Endothelial cell of umbilical vein (primary cell): Measurements from ENCODE around the gene USH2A. TPM values are rescaled to one million over a fixed set of nuclear protein-coding genes. Genes with fewer than 3 reads are reported as not detected.

ENCODE experiments used
- BruUV-seq: library from RNA; stranded (reverse); fragments of 400-500 nt; replicated peaks from 2 replicates; lab custom pipeline; 2021; lab: Mats Ljungman, UMichigan
- CTCF ChIA-PET: fragments of 300-600, 350-600 bp; sonication (Branson Sonifier 250); formaldehyde crosslinking; loops from one replicate; lab custom pipeline; 2021; ENCODE audit warnings: antibody characterized with exemption, inconsistent platforms; lab: Charles Lee
- POLR2A ChIA-PET: fragments of 300-600, 350-600 bp; sonication (Branson Sonifier 250); formaldehyde crosslinking; loops from one replicate; lab custom pipeline; 2021; ENCODE audit warnings: antibody characterized with exemption, inconsistent platforms; lab: Charles Lee
- DNase-seq: peaks from one replicate; pipeline ENCODE4 v3.0.0-alpha.2; 2011; ENCODE audit warnings: low read depth, low spot score
- FAIRE-seq: peaks from 2 replicates; lab custom pipeline; 2011; peaks lifted over from hg19 to GRCh38; lab: Jason Lieb, UNC
- H2AFZ ChIP-seq: 2 replicates; pipeline ENCODE4 v1.6.0; 2012; ENCODE audit warnings: low read depth, low read length, control low read depth, inconsistent platforms
- H3K27ac ChIP-seq: 2 replicates; pipeline ENCODE4 v1.5.1; 2011; ENCODE audit warnings: low read depth, mild to moderate bottlenecking, control low read depth, low read length, moderate library complexity; ENCODE audit not compliant: insufficient read depth
- H3K27me3 ChIP-seq, 2 experiments: 2 replicates each; pipeline versions ENCODE4 v1.6.0 to v1.6.1; 2011; ENCODE audit warnings: low read length in 2 of 2, mixed read lengths in 1 of 2; ENCODE audit not compliant: control insufficient read depth in 2 of 2, insufficient read depth in 2 of 2
- H3K36me3 ChIP-seq, 2 experiments: 2 replicates in 1 of 2; 3 replicates in 1 of 2; pipeline ENCODE4 v1.5.1; 2011; ENCODE audit warnings: low read length in 2 of 2, mild to moderate bottlenecking in 1 of 2, moderate library complexity in 1 of 2; ENCODE audit not compliant: control insufficient read depth in 2 of 2, insufficient read depth in 2 of 2; ENCODE audit errors: extremely low read depth in 1 of 2
- H3K4me1 ChIP-seq: 3 replicates; pipeline ENCODE4 v1.5.1; 2011; ENCODE audit warnings: mild to moderate bottlenecking, low read length; ENCODE audit not compliant: control insufficient read depth, insufficient read depth; ENCODE audit errors: extremely low read depth
- H3K4me2 ChIP-seq: 2 replicates; pipeline ENCODE4 v1.6.1; 2011; ENCODE audit warnings: low read length, control low read depth, mixed read lengths; ENCODE audit not compliant: insufficient read depth
- H3K4me3 ChIP-seq, 3 experiments: fragments of 200-600 bp in 1 of 3; sonication (generic), shearing (Covaris generic) in 1 of 3; replicated peaks in 1 of 3; 2 replicates each; pipeline ENCODE4 v1.5.1; 2011 to 2016; ENCODE audit warnings: control low read depth in 3 of 3, low read length in 3 of 3, mild to moderate bottlenecking in 2 of 3, inconsistent platforms in 1 of 3, low read depth in 1 of 3, moderate library complexity in 1 of 3; ENCODE audit not compliant: insufficient read depth in 1 of 3
- H3K79me2 ChIP-seq: 2 replicates; pipeline ENCODE4 v1.6.0; 2012; ENCODE audit warnings: low read length, inconsistent platforms; ENCODE audit not compliant: control insufficient read depth, insufficient read depth
- H3K9ac ChIP-seq: replicated peaks from 2 replicates; pipeline ENCODE3; 2011; ENCODE audit warnings: low read length, control low read depth; ENCODE audit not compliant: insufficient read depth; ENCODE audit errors: extremely low read depth
- H3K9me1 ChIP-seq: replicated peaks from 3 replicates; pipeline ENCODE4 v1.6.0; 2011; ENCODE audit warnings: mild to moderate bottlenecking, low read length; ENCODE audit not compliant: control insufficient read depth, insufficient read depth; ENCODE audit errors: extremely low read depth
- H3K9me3 ChIP-seq: replicated peaks from 2 replicates; pipeline ENCODE4 v1.5.1; 2012; ENCODE audit warnings: low read length, inconsistent platforms; ENCODE audit not compliant: control insufficient read depth, insufficient read depth
- H4K20me1 ChIP-seq: replicated peaks from 2 replicates; pipeline ENCODE3; 2011; ENCODE audit warnings: mild to moderate bottlenecking, low read length; ENCODE audit not compliant: control insufficient read depth, insufficient read depth; ENCODE audit errors: extremely low read depth
- CTCF ChIP-seq, 2 donors: IDR thresholded peaks; 1 replicate in 1 of 2; 2 replicates in 1 of 2; pipeline ENCODE4 v1.5.1; 2011; ENCODE audit warnings: low read length in 2 of 2, mild to moderate bottlenecking in 2 of 2, moderate library complexity in 2 of 2, control low read depth in 1 of 2, inconsistent platforms in 1 of 2, low read depth in 1 of 2; ENCODE audit not compliant: insufficient read depth in 1 of 2; ENCODE audit errors: extremely low read depth in 1 of 2
- EZH2 ChIP-seq: IDR thresholded peaks from 2 replicates; pipeline ENCODE4 v1.6.1; 2012; ENCODE audit warnings: borderline replicate concordance, low read depth, mild to moderate bottlenecking, moderate library complexity, low read length, inconsistent platforms; ENCODE audit not compliant: severe bottlenecking
- FOS ChIP-seq: IDR thresholded peaks from 2 replicates; pipeline ENCODE4 v1.6.1; 2011; ENCODE audit warnings: mild to moderate bottlenecking, low read length, moderate library complexity, borderline replicate concordance; ENCODE audit not compliant: insufficient read depth
- GATA2 ChIP-seq: IDR thresholded peaks from 2 replicates; pipeline ENCODE4 v1.7.0; 2011; ENCODE audit warnings: low read depth, mild to moderate bottlenecking, moderate library complexity, mixed read lengths, low read length; ENCODE audit not compliant: insufficient read length, insufficient read depth
- JUN ChIP-seq: IDR thresholded peaks from 2 replicates; pipeline ENCODE4 v1.6.1; 2011; ENCODE audit warnings: borderline replicate concordance, low read depth; ENCODE audit not compliant: insufficient read length, insufficient read depth
- MAX ChIP-seq: IDR thresholded peaks from 2 replicates; pipeline ENCODE4 v1.6.1; 2011; ENCODE audit not compliant: insufficient read depth, insufficient read length
- MYC ChIP-seq: IDR thresholded peaks from one replicate; pipeline ENCODE4 v1.6.1; 2011; ENCODE audit warnings: mild to moderate bottlenecking, low read depth, low read length
- POLR2A ChIP-seq: IDR thresholded peaks from 2 replicates; pipeline ENCODE4 v1.6.1; 2012; ENCODE audit warnings: low read depth, mild to moderate bottlenecking, control low read depth, low read length
- POLR2AphosphoS5 ChIP-seq: IDR thresholded peaks from 2 replicates; pipeline ENCODE4 v1.6.1; 2012; ENCODE audit warnings: low read depth, mild to moderate bottlenecking, control low read depth, low read length, moderate library complexity; ENCODE audit not compliant: insufficient read depth
- dilution Hi-C: fragments of 300-500 bp; cut with MboI; formaldehyde crosslinking; loops from one replicate; pipeline ENCODE4 v1.15.0; 2019; ENCODE audit warnings: low sequenced_read_pairs; ENCODE audit not compliant: extremely low pct_ligation_motif_present
- intact Hi-C: fragments of 100-400 bp; cut with micrococcal nuclease; formaldehyde crosslinking; loops from one replicate; pipeline ENCODE4 v1.10.0; 2022
- polyA plus RNA-seq, 4 experiments: library from polyadenylated mRNA; depleted of rRNA in 3 of 4; stranded (reverse) in 3 of 4; unstranded in 1 of 4; fragments of >200 nt; gene quantifications; 2 replicates each; pipeline versions ENCODE4 v1.2.1 to v1.2.3, GENCODE V29; 2011 to 2012; ENCODE audit warnings: missing spikeins in 1 of 4
- total RNA-seq: library from RNA; stranded (reverse); gene quantifications from 2 replicates; pipeline ENCODE4 v1.2.3, GENCODE V29; 2021

The USH2A gene
- total and polyA plus RNA-seq, 2 donors (not counting 3 experiments of a cell fraction or from before 2014, with no cell fraction given) = not detected

DNA sequence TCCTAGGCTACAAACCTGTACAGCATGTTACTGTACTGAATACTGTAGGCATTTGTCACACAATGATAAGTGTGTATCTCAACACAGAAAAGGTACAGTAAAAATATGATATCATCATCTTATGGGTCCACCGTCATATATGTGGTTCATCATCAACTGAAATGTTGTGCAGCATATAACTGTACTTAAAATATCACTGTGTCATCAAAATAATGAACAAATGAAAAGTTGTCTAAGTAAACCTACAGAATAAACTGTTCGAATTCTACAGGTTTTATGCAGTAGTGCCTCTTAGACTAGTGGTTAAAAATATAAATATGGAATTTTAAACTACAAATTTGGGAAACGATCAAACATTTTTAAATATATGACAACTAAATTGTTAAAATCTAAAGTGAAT is 527.4 kb downstream of the USH2A start:
- H3K4me3 ChIP-seq = no peak overlapping the region
- H3K9ac ChIP-seq = no peak overlapping the region
- ChIA-PET CTCF (no interaction called here), POLR2A (no interaction called here)
- dilution Hi-C loops (no loop called here), intact Hi-C loops (no loop called here)
- FAIRE-seq (no peak), DNase-seq (no peak)
- H3K9me3 ChIP-seq = peaks cover 2% of the 10 kb centered on the region
- TF ChIP-seq EZH2 (no peak), MYC (no peak), JUN (no peak), CTCF (IDR thresholded peaks at IDR 0.05; ENCODE audit: extremely low read depth in 1 of 2, insufficient read depth in 1 of 2, low read depth in 1 of 2, low read length in 2 of 2) (no peak), GATA2 (no peak), MAX (no peak), POLR2A (no peak), POLR2AphosphoS5 (no peak), FOS (no peak)
- no peak overlapping the region for H2AFZ ChIP-seq
- BruUV-seq = no TSS peak
- H4K20me1 ChIP-seq = no peaks in the 10 kb centered on the region
- no peaks in the 10 kb centered on the region for H3K4me1 ChIP-seq
- no peak overlapping the region for H3K4me2 ChIP-seq
- H3K9me1 ChIP-seq = no peaks in the 10 kb centered on the region
- H3K79me2 ChIP-seq = no peaks in the 10 kb centered on the region
- no peaks in the 10 kb centered on the region for H3K36me3 ChIP-seq
- no peak overlapping the region for H3K27ac ChIP-seq
- no peaks in the 10 kb centered on the region for H3K27me3 ChIP-seq
